IMR-90 (cell line): ENCODE data around the gene DGKZ.

ENCODE experiments used
- CHD1 ChIP-seq: IDR thresholded peaks from 2 replicates; pipeline ENCODE4 v1.6.1; 2012; ENCODE audit warnings: low read depth, low read length, improper control_type of control experiment
- FOS ChIP-seq: fragments of 150-350 bp; IDR thresholded peaks from 2 replicates; pipeline ENCODE4 v1.6.1; 2016; ENCODE audit warnings: low read depth, low read length
- MAFK ChIP-seq: IDR thresholded peaks from 2 replicates; pipeline ENCODE4 v1.6.1; 2012; ENCODE audit warnings: low read depth, low read length, improper control_type of control experiment
- POLR2A ChIP-seq: IDR thresholded peaks from 2 replicates; pipeline ENCODE4 v1.6.1; 2012; ENCODE audit warnings: mild to moderate bottlenecking, low read depth, low read length
- RAD21 ChIP-seq: IDR thresholded peaks from 2 replicates; pipeline ENCODE4 v1.6.1; 2012; ENCODE audit warnings: low read length, improper control_type of control experiment
- RCOR1 ChIP-seq: IDR thresholded peaks from 2 replicates; pipeline ENCODE4 v1.6.1; 2012; ENCODE audit warnings: mild to moderate bottlenecking, low read length, improper control_type of control experiment; ENCODE audit not compliant: insufficient replicate concordance
- SMC3 ChIP-seq: fragments of 150-350 bp; IDR thresholded peaks from 2 replicates; pipeline ENCODE4 v1.6.1; 2016; ENCODE audit warnings: low read depth, mild to moderate bottlenecking, antibody characterized with exemption, low read length, moderate library complexity
- TF ChIP-seq, protein P1 (sequence below): conservative IDR thresholded peaks from 2 replicates; pipeline ENCODE4 v1.5.1; 2012; ENCODE audit warnings: mild to moderate bottlenecking, low read depth, low read length, improper control_type of control experiment
- TF ChIP-seq, protein P2 (sequence below): fragments of 150-350 bp; IDR thresholded peaks from 2 replicates; pipeline ENCODE4 v1.6.1; 2016; ENCODE audit warnings: low read depth, mild to moderate bottlenecking, low read length, moderate library complexity, borderline replicate concordance

DNA sequence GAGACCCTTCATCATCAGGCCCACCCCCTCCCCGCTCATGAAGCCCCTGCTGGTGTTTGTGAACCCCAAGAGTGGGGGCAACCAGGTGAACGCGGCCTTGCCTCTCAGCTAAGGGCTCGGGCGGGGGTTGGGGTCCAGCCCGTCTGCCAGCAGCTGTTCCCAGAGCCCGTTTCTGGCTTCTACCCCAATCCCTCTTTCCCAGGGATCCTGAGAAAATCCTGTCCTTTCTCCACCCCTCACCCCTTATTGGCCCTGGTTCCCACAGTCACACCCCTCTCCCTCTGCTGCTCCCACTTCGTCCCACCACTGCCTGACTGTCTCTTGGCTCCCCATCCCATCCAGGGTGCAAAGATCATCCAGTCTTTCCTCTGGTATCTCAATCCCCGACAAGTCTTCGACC, 24.8 kb downstream of the DGKZ start:
- TF ChIP-seq, protein P1, sequence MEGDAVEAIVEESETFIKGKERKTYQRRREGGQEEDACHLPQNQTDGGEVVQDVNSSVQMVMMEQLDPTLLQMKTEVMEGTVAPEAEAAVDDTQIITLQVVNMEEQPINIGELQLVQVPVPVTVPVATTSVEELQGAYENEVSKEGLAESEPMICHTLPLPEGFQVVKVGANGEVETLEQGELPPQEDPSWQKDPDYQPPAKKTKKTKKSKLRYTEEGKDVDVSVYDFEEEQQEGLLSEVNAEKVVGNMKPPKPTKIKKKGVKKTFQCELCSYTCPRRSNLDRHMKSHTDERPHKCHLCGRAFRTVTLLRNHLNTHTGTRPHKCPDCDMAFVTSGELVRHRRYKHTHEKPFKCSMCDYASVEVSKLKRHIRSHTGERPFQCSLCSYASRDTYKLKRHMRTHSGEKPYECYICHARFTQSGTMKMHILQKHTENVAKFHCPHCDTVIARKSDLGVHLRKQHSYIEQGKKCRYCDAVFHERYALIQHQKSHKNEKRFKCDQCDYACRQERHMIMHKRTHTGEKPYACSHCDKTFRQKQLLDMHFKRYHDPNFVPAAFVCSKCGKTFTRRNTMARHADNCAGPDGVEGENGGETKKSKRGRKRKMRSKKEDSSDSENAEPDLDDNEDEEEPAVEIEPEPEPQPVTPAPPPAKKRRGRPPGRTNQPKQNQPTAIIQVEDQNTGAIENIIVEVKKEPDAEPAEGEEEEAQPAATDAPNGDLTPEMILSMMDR: no peak
- TF ChIP-seq, protein P2, sequence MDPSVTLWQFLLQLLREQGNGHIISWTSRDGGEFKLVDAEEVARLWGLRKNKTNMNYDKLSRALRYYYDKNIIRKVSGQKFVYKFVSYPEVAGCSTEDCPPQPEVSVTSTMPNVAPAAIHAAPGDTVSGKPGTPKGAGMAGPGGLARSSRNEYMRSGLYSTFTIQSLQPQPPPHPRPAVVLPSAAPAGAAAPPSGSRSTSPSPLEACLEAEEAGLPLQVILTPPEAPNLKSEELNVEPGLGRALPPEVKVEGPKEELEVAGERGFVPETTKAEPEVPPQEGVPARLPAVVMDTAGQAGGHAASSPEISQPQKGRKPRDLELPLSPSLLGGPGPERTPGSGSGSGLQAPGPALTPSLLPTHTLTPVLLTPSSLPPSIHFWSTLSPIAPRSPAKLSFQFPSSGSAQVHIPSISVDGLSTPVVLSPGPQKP: no peak
- TF ChIP-seq POLR2A (no peak), SMC3 (no peak), RCOR1 (no peak), FOS (no peak), RAD21 (no peak), MAFK (no peak), CHD1 (no peak)
